GM12892 (cell line): ENCODE measurements around the gene KMT2B.
"Not testable (repeated sequence)": the region's sequence is repeated elsewhere in the genome, so short reads cannot be mapped to it uniquely, and the experiment has no call there.

Source experiments
- POLR2A ChIP-seq: IDR thresholded peaks from 2 replicates; pipeline ENCODE4 v1.6.1; 2011; ENCODE audit warnings: low read depth, low read length, control low read depth
- POLR2AphosphoS5 ChIP-seq: IDR thresholded peaks from 2 replicates; pipeline ENCODE4 v1.6.1; 2011; ENCODE audit warnings: low read depth, low read length, control low read depth
- TAF1 ChIP-seq: IDR thresholded peaks from 2 replicates; pipeline ENCODE4 v1.6.1; 2011; ENCODE audit warnings: low read depth, mild to moderate bottlenecking, control low read depth, low read length, borderline replicate concordance

DNA sequence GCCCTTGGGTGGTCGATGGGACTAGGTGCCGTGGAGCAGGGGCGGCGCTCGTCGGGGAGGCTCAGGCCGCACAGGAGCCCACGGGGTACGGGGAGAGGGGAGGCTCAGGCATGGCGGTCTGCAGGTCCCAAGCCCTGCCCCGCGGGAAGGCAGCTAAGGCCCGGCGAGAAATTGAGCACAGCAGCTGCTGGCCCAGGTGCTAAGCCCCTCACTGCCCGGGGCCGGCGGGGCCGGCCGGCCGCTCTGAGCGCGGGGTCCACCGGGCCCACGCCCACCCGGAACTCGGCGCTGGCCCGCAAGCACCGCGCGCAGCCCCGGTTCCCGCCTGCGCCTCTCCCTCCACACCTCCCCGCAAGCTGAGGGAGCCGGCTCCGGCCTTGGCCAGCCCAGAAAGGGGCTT lies 26.7 kb upstream of the KMT2B start:
- not testable (repeated sequence) for TF ChIP-seq POLR2A, POLR2AphosphoS5, TAF1
